SK-N-SH (cell line): ENCODE results near the gene PAPOLB. TPM values are rescaled to one million over a fixed set of nuclear protein-coding genes. Genes with fewer than 3 reads are reported as not detected.

Experiments used
- CTCF ChIA-PET: fragments of 300-600, 350-600 bp; formaldehyde crosslinking; extraction: SDS; loops from one replicate; lab custom pipeline; 2021; lab: Yijun Ruan, JAX
- POLR2A ChIA-PET: fragments of 350-600 bp; sonication (Branson Sonifier 250); formaldehyde crosslinking; extraction: SDS; loops from one replicate; lab custom pipeline; 2020; ENCODE audit warnings: antibody characterized with exemption, inconsistent platforms; lab: Yijun Ruan, JAX
- DNase-seq: peaks from one replicate; pipeline ENCODE4 v3.0.0; 2012
- H2AFZ ChIP-seq: fragments of 200-600 bp; sonication (generic); 2 replicates; pipeline ENCODE4 v1.8.1; 2016; ENCODE audit warnings: antibody characterized with exemption, mild to moderate bottlenecking, low read depth
- H3F3A ChIP-seq: fragments of 200-600 bp; sonication (generic); replicated peaks from 2 replicates; pipeline ENCODE3; 2016; ENCODE audit warnings: antibody characterized with exemption, mild to moderate bottlenecking; ENCODE audit not compliant: insufficient read depth
- H3K27ac ChIP-seq, 2 experiments: fragments of 200-500 bp in 1 of 2; fragments of 200-600 bp in 1 of 2; sonication (Bioruptor generic) in 1 of 2; sonication (generic), shearing (Covaris generic) in 1 of 2; 2 replicates each; pipeline versions ENCODE4 v1.5.1 to v1.6.1; 2014 to 2016; ENCODE audit warnings: low read depth in 2 of 2, inconsistent platforms in 1 of 2, low read length in 1 of 2, mild to moderate bottlenecking in 1 of 2, mixed read lengths in 1 of 2
- H3K27me3 ChIP-seq: fragments of 200-600 bp; sonication (generic), shearing (Covaris generic); 2 replicates; pipeline ENCODE4 v1.6.1; 2016; ENCODE audit warnings: mixed run types; ENCODE audit not compliant: insufficient read depth
- H3K36me3 ChIP-seq, 2 experiments: fragments of 200-500 bp in 1 of 2; fragments of 200-600 bp in 1 of 2; sonication (Bioruptor generic) in 1 of 2; sonication (generic) in 1 of 2; replicated peaks in 1 of 2; 2 replicates each; pipeline versions ENCODE3 to v1.5.1; 2014 to 2016; ENCODE audit warnings: low read length in 1 of 2, mild to moderate bottlenecking in 1 of 2; ENCODE audit not compliant: insufficient read depth in 2 of 2, control insufficient read depth in 1 of 2
- H3K4me1 ChIP-seq, 2 experiments: fragments of 200-500 bp in 1 of 2; fragments of 200-600 bp in 1 of 2; sonication (Bioruptor generic) in 1 of 2; sonication (generic), shearing (Covaris generic) in 1 of 2; 2 replicates each; pipeline versions ENCODE4 v1.5.1 to v1.6.1; 2014 to 2016; ENCODE audit warnings: low read depth in 1 of 2, low read length in 1 of 2, mixed run types in 1 of 2; ENCODE audit not compliant: insufficient read depth in 2 of 2, control insufficient read depth in 1 of 2
- H3K4me2 ChIP-seq: fragments of 200-600 bp; sonication (generic), shearing (Covaris generic); 2 replicates; pipeline ENCODE4 v1.6.1; 2017; ENCODE audit warnings: mixed run types
- H3K4me3 ChIP-seq, 2 experiments: fragments of 200-500 bp in 1 of 2; fragments of 200-600 bp in 1 of 2; sonication (Bioruptor generic) in 1 of 2; sonication (generic), shearing (Covaris generic) in 1 of 2; 2 replicates each; pipeline versions ENCODE4 v1.5.1 to v1.8.1; 2014 to 2016; ENCODE audit warnings: low read depth in 2 of 2, inconsistent platforms in 1 of 2, low read length in 1 of 2, mild to moderate bottlenecking in 1 of 2, mixed read lengths in 1 of 2, moderate library complexity in 1 of 2
- H3K79me2 ChIP-seq: fragments of 200-600 bp; sonication (generic); 2 replicates; pipeline ENCODE4 v1.8.1; 2017; ENCODE audit warnings: mild to moderate bottlenecking; ENCODE audit not compliant: insufficient read depth
- H3K9ac ChIP-seq: fragments of 200-600 bp; sonication (generic); 2 replicates; pipeline ENCODE4 v1.6.1; 2017; ENCODE audit warnings: mixed run types
- H3K9me2 ChIP-seq: fragments of 200-600 bp; sonication (generic); 2 replicates; pipeline ENCODE4 v1.6.1; 2017; ENCODE audit warnings: mixed run types
- H3K9me3 ChIP-seq: fragments of 200-600 bp; sonication (generic); 2 replicates; pipeline ENCODE4 v1.6.1; 2017; ENCODE audit warnings: mixed run types, mild to moderate bottlenecking, moderate library complexity
- H4K20me1 ChIP-seq: fragments of 200-600 bp; sonication (generic); 2 replicates; pipeline ENCODE4 v1.6.1; 2017; ENCODE audit warnings: mild to moderate bottlenecking, mixed run types; ENCODE audit not compliant: insufficient read depth
- EP300 ChIP-seq, 2 experiments: IDR thresholded peaks; 2 replicates each; pipeline versions ENCODE4 v1.4.0 to v1.6.1; 2012; ENCODE audit warnings: borderline replicate concordance in 1 of 2, low read depth in 1 of 2, low read length in 1 of 2
- IRF3 ChIP-seq: fragments of 150-350 bp; IDR thresholded peaks from 2 replicates; pipeline ENCODE4 v1.6.1; 2016; ENCODE audit warnings: mild to moderate bottlenecking, low read depth, low read length
- MXI1 ChIP-seq: IDR thresholded peaks from 2 replicates; pipeline ENCODE4 v1.6.1; 2012; ENCODE audit warnings: mild to moderate bottlenecking, low read depth, low read length, improper control_type of control experiment
- NFIC ChIP-seq: IDR thresholded peaks from 2 replicates; pipeline ENCODE4 v1.4.0; 2012; ENCODE audit warnings: borderline replicate concordance
- NRF1 ChIP-seq: IDR thresholded peaks from 2 replicates; pipeline ENCODE4 v1.6.1; 2012; ENCODE audit warnings: low read depth, mild to moderate bottlenecking, low read length
- PBX3 ChIP-seq: IDR thresholded peaks from 2 replicates; pipeline ENCODE4; 2012
- POLR2AphosphoS5 ChIP-seq: IDR thresholded peaks from 2 replicates; pipeline ENCODE4 v1.6.1; 2012; ENCODE audit warnings: low read depth, low read length
- SIN3A ChIP-seq: IDR thresholded peaks from 2 replicates; pipeline ENCODE4 v1.6.1; 2012; ENCODE audit warnings: low read depth, mild to moderate bottlenecking, low read length, moderate library complexity, borderline replicate concordance
- SMC3 ChIP-seq: IDR thresholded peaks from 2 replicates; pipeline ENCODE4 v1.6.1; 2012; ENCODE audit warnings: low read depth, low read length, improper control_type of control experiment
- TEAD4 ChIP-seq: IDR thresholded peaks from 2 replicates; pipeline ENCODE4 v1.4.0; 2012; ENCODE audit warnings: mild to moderate bottlenecking, borderline replicate concordance; ENCODE audit not compliant: insufficient read depth
- ZBTB33 ChIP-seq: IDR thresholded peaks from 2 replicates; pipeline ENCODE4 v1.4.0; 2012; ENCODE audit warnings: low read depth, borderline replicate concordance
- WGBS: methylation state at CpG from one replicate; pipeline ENCODE4 v1.1.6; 2017; ENCODE audit warnings: low lambda C conversion rate; 5-methylcytosine and 5-hydroxymethylcytosine counted together
- polyA plus RNA-seq, 3 experiments: library from polyadenylated mRNA; depleted of rRNA; stranded (reverse); fragments of >200 nt; gene quantifications; 2 replicates each; pipeline ENCODE4 v1.2.3, GENCODE V29; 2012

PAPOLB gene
- polyA plus RNA-seq, 1 of the 3 experiments (the other 2 are of a cell fraction) = not detected

- H3K4me1 ChIP-seq = peaks cover 0 to 37% of the 10 kb centered on the region in 2 experiments; a peak in 1 of 4 replicates
- POLR2A ChIA-PET = no interaction called here
- no peaks in the 10 kb centered on the region for H3F3A ChIP-seq
- TF ChIP-seq IRF3 (no peak), NRF1 (no peak), ZBTB33 (no peak), MXI1 (no peak), SMC3 (no peak), SIN3A (no peak), NFIC (no peak), TEAD4 (no peak), PBX3 (no peak), POLR2AphosphoS5 (no peak), EP300 (IDR thresholded peaks at IDR 0.05; ENCODE audit: borderline replicate concordance in 1 of 2, low read depth in 1 of 2, low read length in 1 of 2) (no peak)
- no peak overlapping the region for H2AFZ ChIP-seq
- H3K9ac ChIP-seq = no peak overlapping the region
- 95% methylated on average over 27 of the region's 60 CpGs for WGBS
- no peaks in the 10 kb centered on the region for H3K9me2 ChIP-seq
- H3K9me3 ChIP-seq = no peaks in the 10 kb centered on the region
- CTCF ChIA-PET = interaction anchor here (2.0 to 8.9 kb wide), 5 partner anchors 10 to 251 kb away, joined by 7 to 235 read pairs (median 109); partner anchors contain the start of gene RADIL
- no peak overlapping the region for H3K4me3 ChIP-seq
- no peaks in the 10 kb centered on the region for H3K36me3 ChIP-seq
- no peaks in the 10 kb centered on the region for H3K79me2 ChIP-seq
- no peaks in the 10 kb centered on the region for H4K20me1 ChIP-seq
- no peak for DNase-seq
- no peak overlapping the region for H3K27ac ChIP-seq
- no peaks in the 10 kb centered on the region for H3K27me3 ChIP-seq
- no peak overlapping the region for H3K4me2 ChIP-seq
Measured at GRCh38 chr7:4834601-4835397, 27.0 kb downstream of the PAPOLB start.
